Measurements from ENCODE around the gene CCR6.

GRCh38 chr6:167124753-167125152 is 1.9 kb downstream of the CCR6 start:
- TF ChIP-seq POLR2A (IDR thresholded peaks at IDR 0.05) (no peak), CTCF (IDR thresholded peaks at IDR 0.05) (no peak)
